Pulmonary artery endothelial cell (primary cell): ENCODE data around the gene ATP13A3. TPM values are rescaled to one million over a fixed set of nuclear protein-coding genes. Genes with fewer than 3 reads are reported as not detected.
A peak's percentile ranks its signal among the peaks of the same experiment; 100 is the strongest.
"Not testable (repeated sequence)": the region's sequence is repeated elsewhere in the genome, so short reads cannot be mapped to it uniquely, and the experiment has no call there.

Experiments used
- DNase-seq: peaks from one replicate; pipeline ENCODE4 v3.0.0-alpha.2; 2011; ENCODE audit warnings: low read depth, low spot score
- total RNA-seq: library from RNA; depleted of rRNA; stranded (reverse); fragments of >200 nt; gene quantifications from 2 replicates; pipeline ENCODE4 v1.2.3, GENCODE V29; 2014

The ATP13A3 gene
- 189 and 198 TPM in 2 replicates for total RNA-seq

DNA sequence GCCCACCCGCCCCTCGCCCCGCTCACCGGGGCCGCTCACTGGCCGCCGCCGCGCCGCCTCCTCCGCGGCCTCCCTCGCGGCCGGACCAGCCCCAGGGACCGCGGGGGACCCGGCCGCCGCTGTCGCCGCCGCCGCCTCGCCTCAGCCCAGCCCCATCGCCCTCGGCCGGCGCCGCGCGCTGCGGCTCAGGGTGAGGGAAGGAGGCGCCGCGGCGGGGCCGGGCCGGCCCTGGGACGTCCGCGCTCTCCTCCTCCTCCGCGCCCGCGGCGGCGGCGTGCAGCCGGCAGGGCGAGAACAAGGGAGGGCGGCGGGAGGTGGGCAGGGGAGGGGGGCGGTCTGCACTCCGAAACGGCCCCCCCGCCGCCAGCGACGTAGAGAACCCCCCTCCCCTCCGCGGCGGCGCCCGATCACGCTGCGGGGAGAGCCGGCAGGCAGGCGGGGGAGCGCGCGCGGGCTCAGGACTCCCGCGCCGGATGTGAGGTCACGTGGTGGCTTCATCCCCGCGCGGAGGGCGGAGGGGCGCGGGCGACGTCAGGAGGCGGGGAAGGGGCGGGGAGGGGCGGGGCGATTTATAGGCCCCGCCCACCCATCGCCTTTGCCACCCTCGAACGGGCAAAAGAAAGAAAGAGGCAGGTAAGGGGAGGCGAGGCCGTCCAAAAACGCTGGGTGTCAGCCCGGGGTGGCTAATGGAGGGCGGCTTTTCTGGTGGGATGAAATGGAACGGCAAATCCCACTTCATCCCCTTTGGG, at the start of gene ATP13A3:
ATP13A3 (minus strand) TSS at position 463 of the 749 bp plus-strand sequence. CDS start 24,812 bp downstream, outside the sequence.
- DNase-seq: peak; percentile 60

DNA sequence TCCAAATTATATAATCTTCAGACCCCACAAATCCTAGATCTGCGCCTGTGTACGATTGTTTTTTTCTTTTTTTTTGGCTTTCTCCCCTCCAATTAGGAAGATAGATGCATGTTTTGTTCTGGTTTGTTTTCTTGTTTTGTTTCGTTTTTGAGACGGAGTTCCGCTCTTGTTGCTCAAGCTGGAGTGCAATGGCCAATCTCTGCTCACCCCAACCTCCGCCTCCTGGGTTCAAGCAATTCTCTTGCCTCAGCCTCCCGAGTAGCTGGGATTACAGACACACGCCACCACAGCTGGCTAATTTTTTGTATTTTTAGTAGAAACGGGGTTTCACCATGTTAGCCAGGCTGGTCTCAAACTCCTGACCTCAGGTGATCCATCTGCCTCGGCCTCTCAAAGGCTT, 48.4 kb upstream of the ATP13A3 start:
- DNase-seq: not testable (repeated sequence)

- no peak for DNase-seq
Measured at GRCh38 chr3:194534243-194534642, 47.4 kb upstream of the ATP13A3 start.

GRCh38 chr3:194532591-194532990, 45.8 kb upstream of the ATP13A3 start:
- DNase-seq: no peak

GRCh38 chr3:194527726-194528125, 40.9 kb upstream of the ATP13A3 start:
- DNase-seq: no peak

- DNase-seq: no peak
Measured at GRCh38 chr3:194526164-194526563, 39.4 kb upstream of the ATP13A3 start.

DNA sequence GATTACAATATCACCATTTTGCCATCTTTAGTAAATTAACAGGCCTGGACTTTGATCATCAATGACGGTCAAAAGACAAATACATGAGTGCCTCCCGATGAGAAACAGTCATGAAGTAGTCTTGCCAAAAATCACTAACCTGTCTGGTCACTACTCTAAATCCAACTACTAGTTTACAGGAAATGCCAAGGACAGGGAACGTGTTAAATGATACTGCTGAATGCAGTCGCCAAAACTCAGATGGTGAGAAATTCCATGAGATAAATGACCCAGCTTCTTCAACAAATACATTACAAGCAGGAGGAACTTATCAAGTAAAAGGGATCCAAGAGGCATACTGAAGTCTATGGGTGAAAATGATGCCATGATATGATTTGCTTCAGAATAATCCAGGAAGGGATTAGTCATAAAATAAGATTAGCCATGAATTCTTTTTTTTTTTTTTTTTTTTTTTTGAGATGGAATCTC, 35.8 kb upstream of the ATP13A3 start:
- no peak for DNase-seq

DNA sequence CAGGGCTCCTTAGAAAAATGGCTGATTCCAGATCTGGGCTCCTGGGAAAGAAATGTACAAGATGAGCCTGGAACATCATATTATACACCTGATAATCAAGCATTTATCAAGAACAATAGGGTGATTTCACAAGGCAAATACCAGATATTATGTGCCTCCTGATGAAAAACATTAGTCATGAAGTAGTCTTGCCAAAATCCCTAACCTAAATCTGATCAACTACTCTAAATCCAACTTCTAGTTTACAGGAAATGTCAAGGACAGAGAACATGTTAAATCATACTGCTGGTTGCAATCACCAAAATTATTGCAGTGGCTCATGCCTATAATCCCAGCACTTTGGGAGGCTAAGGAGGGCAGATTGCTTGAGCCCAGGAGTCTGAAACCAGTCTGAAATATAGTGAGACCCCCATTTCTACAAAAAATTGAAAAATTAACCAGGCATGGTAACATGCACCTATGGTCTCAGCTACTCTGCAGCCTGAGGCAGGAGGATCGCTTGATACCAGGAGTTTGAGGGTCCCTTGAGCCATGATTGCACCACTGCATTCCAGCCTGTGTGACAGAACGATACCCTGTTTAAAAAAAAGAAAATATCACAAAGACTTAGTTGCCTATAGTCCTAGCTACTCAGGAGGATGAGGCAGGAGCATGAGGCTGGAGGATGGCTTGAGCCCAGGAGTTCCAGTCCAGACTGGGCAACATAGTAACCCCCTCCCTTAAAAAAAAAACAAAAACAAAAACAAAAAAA, 34.9 kb upstream of the ATP13A3 start:
- no peak for DNase-seq

GRCh38 chr3:194520682-194521162, 33.9 kb upstream of the ATP13A3 start:
- DNase-seq: not testable (repeated sequence)

DNA sequence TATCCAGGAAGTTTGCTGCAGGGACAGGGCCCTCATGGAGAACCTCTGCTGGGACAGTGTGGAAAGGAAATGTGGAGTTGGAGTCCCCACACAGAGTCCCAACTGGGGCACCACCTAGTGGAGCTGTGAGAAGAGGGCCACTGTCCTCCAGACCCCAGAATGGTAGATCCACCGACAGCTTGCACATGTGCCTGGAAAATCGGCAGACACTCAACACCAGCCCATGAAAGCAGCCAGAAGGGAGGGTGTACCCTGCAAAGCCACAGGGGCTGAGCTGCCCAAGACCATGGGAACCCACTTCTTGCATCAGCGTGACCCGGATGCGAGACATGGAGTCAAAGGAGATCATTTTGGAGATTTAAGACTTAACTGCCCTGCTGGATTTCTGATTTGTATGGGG, 33.4 kb upstream of the ATP13A3 start:
- DNase-seq: not testable (repeated sequence)

DNA sequence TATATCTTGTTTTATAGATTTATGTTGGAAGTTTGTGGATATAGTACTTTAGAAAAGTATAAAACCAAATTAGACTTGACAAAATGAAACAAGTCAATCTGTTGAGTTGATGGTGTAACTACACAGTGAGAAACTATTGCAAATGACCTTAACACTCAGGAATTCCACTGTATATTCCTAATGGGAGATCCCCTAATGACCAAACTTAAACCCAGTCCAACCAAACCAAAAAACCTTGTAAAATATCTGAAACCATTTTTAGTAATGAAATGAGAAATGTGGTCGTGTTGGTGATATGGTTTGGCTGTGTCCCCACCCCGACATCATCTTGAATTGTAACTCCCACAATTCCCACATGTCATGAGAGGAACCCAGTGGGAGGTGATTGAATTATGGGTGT, 31.9 kb upstream of the ATP13A3 start:
- no peak for DNase-seq

GRCh38 chr3:194517333-194517732, 30.5 kb upstream of the ATP13A3 start:
- no peak for DNase-seq

- DNase-seq: no peak
Measured at GRCh38 chr3:194514626-194515025, 27.8 kb upstream of the ATP13A3 start.

DNA sequence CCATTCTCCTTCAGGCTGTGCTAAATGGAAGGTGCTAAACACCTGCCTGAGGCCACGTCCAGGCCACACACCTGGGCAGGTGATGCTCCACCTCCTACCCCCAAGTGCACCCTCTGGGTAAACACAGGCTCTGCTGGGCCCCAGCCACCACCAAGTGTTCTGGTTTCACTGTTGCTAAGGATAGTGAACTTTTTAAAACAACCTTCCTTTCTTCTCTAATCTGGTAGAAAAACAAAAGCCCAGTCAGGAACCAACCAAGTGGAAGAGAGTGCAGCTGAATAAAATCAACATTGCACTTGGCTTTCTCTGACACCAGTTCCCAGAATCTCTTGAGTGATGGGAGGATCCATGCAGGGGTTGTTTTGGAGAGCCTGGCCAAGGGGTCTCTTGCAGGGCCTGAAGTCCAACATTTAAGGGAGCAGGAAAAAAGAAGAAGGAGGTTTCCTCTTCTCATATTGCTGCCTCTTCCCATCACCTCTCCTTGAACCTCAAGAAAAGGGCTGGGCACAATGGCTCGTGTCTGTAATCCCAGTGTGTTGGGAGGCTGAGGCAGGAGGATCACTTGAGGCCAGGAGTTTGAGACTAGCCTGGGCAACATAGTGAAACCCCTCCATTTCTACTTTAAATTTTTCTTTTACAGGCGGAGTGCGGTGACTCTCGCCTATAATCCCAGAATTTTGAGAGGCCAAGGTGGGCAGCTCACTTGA, 26.2 kb upstream of the ATP13A3 start:
- DNase-seq: no peak

GRCh38 chr3:194508491-194509453, 22.0 kb upstream of the ATP13A3 start:
- DNase-seq: no peak

GRCh38 chr3:194507571-194507970, 20.8 kb upstream of the ATP13A3 start:
- no peak for DNase-seq

- DNase-seq: no peak
Measured at GRCh38 chr3:194505791-194506415, 19.1 kb upstream of the ATP13A3 start.

- DNase-seq: no peak
Measured at GRCh38 chr3:194504861-194505260, 18.1 kb upstream of the ATP13A3 start.

DNA sequence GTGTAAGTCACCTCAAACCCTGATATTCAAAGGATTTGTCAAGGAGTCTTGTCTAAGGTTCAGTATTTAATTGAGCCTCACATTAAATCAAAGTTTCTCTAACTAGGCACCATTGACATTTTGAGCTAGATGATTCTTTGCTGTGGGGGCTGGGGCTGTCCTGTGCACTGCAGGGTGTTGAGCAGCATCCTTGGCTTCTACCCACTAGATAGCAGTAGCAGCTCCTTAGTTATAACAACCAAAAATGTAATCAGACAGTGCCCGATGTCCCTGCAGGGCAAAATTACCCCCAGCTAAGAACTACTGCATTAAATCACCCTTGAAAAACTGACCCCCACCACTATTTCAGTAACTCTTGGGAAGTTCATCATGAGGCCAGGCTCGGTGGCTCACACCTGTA, 17.3 kb upstream of the ATP13A3 start:
- DNase-seq: no peak

GRCh38 chr3:194503081-194503531, 16.3 kb upstream of the ATP13A3 start:
- DNase-seq: no peak
